Measurements from ENCODE around the gene TMEM214. TPM values are rescaled to one million over a fixed set of nuclear protein-coding genes. Genes with fewer than 3 reads are reported as not detected.

TMEM214 gene
- total RNA-seq, 1 experiment from 2014 or later, result 55.3 TPM

- peaks cover 0 to 5% of the 10 kb centered on the region in 2 experiments; a peak in 2 of 4 replicates for H3K4me1 Mint-ChIP-seq
- H3K27me3 Mint-ChIP-seq (ENCODE audit: low read depth), result no peaks in the 10 kb centered on the region
- TF ChIP-seq, protein P1, sequence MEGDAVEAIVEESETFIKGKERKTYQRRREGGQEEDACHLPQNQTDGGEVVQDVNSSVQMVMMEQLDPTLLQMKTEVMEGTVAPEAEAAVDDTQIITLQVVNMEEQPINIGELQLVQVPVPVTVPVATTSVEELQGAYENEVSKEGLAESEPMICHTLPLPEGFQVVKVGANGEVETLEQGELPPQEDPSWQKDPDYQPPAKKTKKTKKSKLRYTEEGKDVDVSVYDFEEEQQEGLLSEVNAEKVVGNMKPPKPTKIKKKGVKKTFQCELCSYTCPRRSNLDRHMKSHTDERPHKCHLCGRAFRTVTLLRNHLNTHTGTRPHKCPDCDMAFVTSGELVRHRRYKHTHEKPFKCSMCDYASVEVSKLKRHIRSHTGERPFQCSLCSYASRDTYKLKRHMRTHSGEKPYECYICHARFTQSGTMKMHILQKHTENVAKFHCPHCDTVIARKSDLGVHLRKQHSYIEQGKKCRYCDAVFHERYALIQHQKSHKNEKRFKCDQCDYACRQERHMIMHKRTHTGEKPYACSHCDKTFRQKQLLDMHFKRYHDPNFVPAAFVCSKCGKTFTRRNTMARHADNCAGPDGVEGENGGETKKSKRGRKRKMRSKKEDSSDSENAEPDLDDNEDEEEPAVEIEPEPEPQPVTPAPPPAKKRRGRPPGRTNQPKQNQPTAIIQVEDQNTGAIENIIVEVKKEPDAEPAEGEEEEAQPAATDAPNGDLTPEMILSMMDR (conservative IDR thresholded peaks at IDR 0.05), result no peak
- Histone ChIP-seq H3K79me1 (ENCODE audit: insufficient read depth, low read depth, low read length, poor library complexity, severe bottlenecking) (no peaks in the 10 kb centered on the region), H4K91ac (ENCODE audit: insufficient read length, low read depth, low read length) (no peak overlapping the region), H2BK12ac (ENCODE audit: insufficient read length, low read depth, low read length) (no peak overlapping the region), H4K8ac (replicated peaks; ENCODE audit: insufficient read length, low read depth, low read length) (no peak overlapping the region), H3K23ac (ENCODE audit: insufficient read length, low read depth, low read length) (no peak overlapping the region), H3K9ac (ENCODE audit: extremely low read depth, insufficient read length, low read length) (no peak overlapping the region), H2BK15ac (ENCODE audit: low read depth, low read length) (no peak overlapping the region), H4K20me1 (ENCODE audit: control insufficient read depth, insufficient read depth, insufficient read length) (no peaks in the 10 kb centered on the region), H2BK20ac (ENCODE audit: low read depth, low read length, poor library complexity, severe bottlenecking) (no peak overlapping the region), H3K4ac (ENCODE audit: low read depth, low read length) (no peak overlapping the region), H3K4me1 (ENCODE audit: insufficient read depth, low read length) (no peaks in the 10 kb centered on the region), H2AK5ac (ENCODE audit: insufficient read length, low read length) (no peak overlapping the region), H3K79me2 (ENCODE audit: insufficient read depth, low read length) (no peaks in the 10 kb centered on the region), H2AFZ (ENCODE audit: low read length) (no peak overlapping the region), H3K27me3 (ENCODE audit: insufficient read depth, low read length) (no peaks in the 10 kb centered on the region), H3K18ac (ENCODE audit: insufficient read length, low read depth, low read length) (no peak overlapping the region), H3K9me3 (ENCODE audit: control insufficient read depth, low read depth, low read length) (no peaks in the 10 kb centered on the region), H3K4me2 (ENCODE audit: insufficient read depth, insufficient read length, low read length) (no peak overlapping the region), H2BK120ac (ENCODE audit: low read depth, low read length, poor library complexity, severe bottlenecking) (no peak overlapping the region), H3K27ac (ENCODE audit: insufficient read length, low read depth, low read length) (no peak overlapping the region), H4K5ac (ENCODE audit: insufficient read length, low read depth, low read length) (no peak overlapping the region), H2BK5ac (ENCODE audit: insufficient read length, low read length) (no peak overlapping the region), H3K14ac (ENCODE audit: insufficient read depth, low read length) (no peak overlapping the region), H3T11ph (ENCODE audit: low read length) (no peak overlapping the region), H3K56ac (ENCODE audit: insufficient read length, low read depth, low read length) (no peak overlapping the region), H3K23me2 (ENCODE audit: insufficient read length, low read depth, low read length, poor library complexity, severe bottlenecking) (no peaks in the 10 kb centered on the region)
- H3K9me3 Mint-ChIP-seq, result no peaks in the 10 kb centered on the region
- no peak for DNase-seq
- no CpG with 5 or more reads among the region's 10 CpGs for WGBS (ENCODE audit: extremely low coverage, insufficient read length, low lambda C conversion rate)
- peaks cover 15 to 55% (median 51%) of the 10 kb centered on the region in 3 experiments for H3K36me3 Mint-ChIP-seq (ENCODE audit: insufficient read depth in 1 of 3, low read depth in 3 of 3)
- no peak overlapping the region for H3K27ac Mint-ChIP-seq
- H3K4me3 Mint-ChIP-seq, result no peak overlapping the region
These were observed 9.4 kb downstream of the TMEM214 start for GRCh38 chr2:27042159-27042661.
